Measurements from ENCODE around the gene TRIM2. TPM values are rescaled to one million over a fixed set of nuclear protein-coding genes. Genes with fewer than 3 reads are reported as not detected.

The TRIM2 gene
- total RNA-seq, 1 experiment from 2014 or later: 93.2 TPM

- POLR2A ChIA-PET (ENCODE audit: low non-redundant PET): no interaction called here
Observed at GRCh38 chr4:153156721-153157120, 47.5 kb upstream of the TRIM2 start.

GRCh38 chr4:153159016-153159415 lies 45.2 kb upstream of the TRIM2 start:
- intact Hi-C loops (cut with micrococcal nuclease; ENCODE audit: unreplicated experiment): no loop called here
- Histone ChIP-seq H3K4me3 (ENCODE audit: low read depth, low read length, poor library complexity, severe bottlenecking) (no peak overlapping the region), H3K4me1 (ENCODE audit: insufficient read depth, low read length, poor library complexity, severe bottlenecking) (peaks cover 53% of the 10 kb centered on the region), H3K9me3 (ENCODE audit: low read depth, low read length, poor library complexity, severe bottlenecking) (no peaks in the 10 kb centered on the region), H3K36me3 (ENCODE audit: insufficient read depth, low read length, poor library complexity, severe bottlenecking) (no peaks in the 10 kb centered on the region), H3K27ac (ENCODE audit: low read depth, low read length, poor library complexity, severe bottlenecking) (no peak overlapping the region), H3K27me3 (replicated peaks; ENCODE audit: insufficient read depth, low read depth, low read length, poor library complexity) (no peaks in the 10 kb centered on the region)
- no TSS peak for BruUV-seq (replicated peaks)
- peak; percentile 41; the same call in 1 of the 2 replicates for TF ChIP-seq CTCF (conservative IDR thresholded peaks at IDR 0.05; ENCODE audit: low read depth, low read length)
- TF ChIP-seq EZH2 (IDR thresholded peaks at IDR 0.05; ENCODE audit: borderline replicate concordance, low read depth, low read length, poor library complexity, severe bottlenecking): no peak
- POLR2A ChIA-PET (ENCODE audit: low non-redundant PET): no interaction called here
- peak; percentile 51 for DNase-seq (ENCODE audit: low spot score)
- CTCF ChIA-PET: interaction anchor here (1.0 kb wide), 1 partner anchor 12 kb away, joined by 5 read pairs; no protein-coding TSS in a partner anchor

More at GRCh38 chr4:153156721-153157120, 47.5 kb upstream of the TRIM2 start:
- Histone ChIP-seq H3K9me3 (ENCODE audit: low read depth, low read length, poor library complexity, severe bottlenecking) (no peaks in the 10 kb centered on the region), H3K36me3 (ENCODE audit: insufficient read depth, low read length, poor library complexity, severe bottlenecking) (no peaks in the 10 kb centered on the region), H3K4me1 (ENCODE audit: insufficient read depth, low read length, poor library complexity, severe bottlenecking) (peaks cover 59% of the 10 kb centered on the region), H3K4me3 (ENCODE audit: low read depth, low read length, poor library complexity, severe bottlenecking) (no peak overlapping the region), H3K27me3 (replicated peaks; ENCODE audit: insufficient read depth, low read depth, low read length, poor library complexity) (no peaks in the 10 kb centered on the region), H3K27ac (ENCODE audit: low read depth, low read length, poor library complexity, severe bottlenecking) (no peak overlapping the region)
- CTCF ChIA-PET: interaction anchor here (1.1 kb wide), 1 partner anchor 14 kb away, joined by 5 read pairs; no protein-coding TSS in a partner anchor
- intact Hi-C loops (cut with micrococcal nuclease; ENCODE audit: unreplicated experiment): no loop called here
- BruUV-seq (replicated peaks): no TSS peak
- no peak for DNase-seq (ENCODE audit: low spot score)
- TF ChIP-seq CTCF (conservative IDR thresholded peaks at IDR 0.05; ENCODE audit: low read depth, low read length): no peak
- TF ChIP-seq EZH2 (IDR thresholded peaks at IDR 0.05; ENCODE audit: borderline replicate concordance, low read depth, low read length, poor library complexity, severe bottlenecking): no peak

GRCh38 chr4:153159728-153160221 lies 44.5 kb upstream of the TRIM2 start:
- Histone ChIP-seq H3K27me3 (replicated peaks; ENCODE audit: insufficient read depth, low read depth, low read length, poor library complexity) (no peaks in the 10 kb centered on the region), H3K27ac (ENCODE audit: low read depth, low read length, poor library complexity, severe bottlenecking) (peak overlapping the region; percentile 51), H3K36me3 (ENCODE audit: insufficient read depth, low read length, poor library complexity, severe bottlenecking) (no peaks in the 10 kb centered on the region), H3K4me3 (ENCODE audit: low read depth, low read length, poor library complexity, severe bottlenecking) (peak overlapping the region; percentile 7), H3K9me3 (ENCODE audit: low read depth, low read length, poor library complexity, severe bottlenecking) (no peaks in the 10 kb centered on the region), H3K4me1 (ENCODE audit: insufficient read depth, low read length, poor library complexity, severe bottlenecking) (peaks cover 46% of the 10 kb centered on the region)
- intact Hi-C loops (cut with micrococcal nuclease; ENCODE audit: unreplicated experiment): no loop called here
- TF ChIP-seq EZH2 (IDR thresholded peaks at IDR 0.05; ENCODE audit: borderline replicate concordance, low read depth, low read length, poor library complexity, severe bottlenecking) (no peak), CTCF (conservative IDR thresholded peaks at IDR 0.05; ENCODE audit: low read depth, low read length) (no peak)
- DNase-seq (ENCODE audit: low spot score): peak; percentile 54
- ChIA-PET CTCF (interaction anchor here (1.0 kb wide), 2 partner anchors 13 to 17 kb away, joined by 4 to 5 read pairs; no protein-coding TSS in a partner anchor), POLR2A (ENCODE audit: low non-redundant PET) (no interaction called here)
- no TSS peak for BruUV-seq (replicated peaks)

All from A673 (cell line).